NOMO-1 (cell line): ENCODE results near the gene PDZD2.

ENCODE experiments used
- DNase-seq, 2 experiments: peaks; one replicate each; lab custom pipeline; 2025; ENCODE audit not compliant: unreplicated experiment in 2 of 2; lab: John Stamatoyannopoulos, UW

The PDZD2 gene

DNA sequence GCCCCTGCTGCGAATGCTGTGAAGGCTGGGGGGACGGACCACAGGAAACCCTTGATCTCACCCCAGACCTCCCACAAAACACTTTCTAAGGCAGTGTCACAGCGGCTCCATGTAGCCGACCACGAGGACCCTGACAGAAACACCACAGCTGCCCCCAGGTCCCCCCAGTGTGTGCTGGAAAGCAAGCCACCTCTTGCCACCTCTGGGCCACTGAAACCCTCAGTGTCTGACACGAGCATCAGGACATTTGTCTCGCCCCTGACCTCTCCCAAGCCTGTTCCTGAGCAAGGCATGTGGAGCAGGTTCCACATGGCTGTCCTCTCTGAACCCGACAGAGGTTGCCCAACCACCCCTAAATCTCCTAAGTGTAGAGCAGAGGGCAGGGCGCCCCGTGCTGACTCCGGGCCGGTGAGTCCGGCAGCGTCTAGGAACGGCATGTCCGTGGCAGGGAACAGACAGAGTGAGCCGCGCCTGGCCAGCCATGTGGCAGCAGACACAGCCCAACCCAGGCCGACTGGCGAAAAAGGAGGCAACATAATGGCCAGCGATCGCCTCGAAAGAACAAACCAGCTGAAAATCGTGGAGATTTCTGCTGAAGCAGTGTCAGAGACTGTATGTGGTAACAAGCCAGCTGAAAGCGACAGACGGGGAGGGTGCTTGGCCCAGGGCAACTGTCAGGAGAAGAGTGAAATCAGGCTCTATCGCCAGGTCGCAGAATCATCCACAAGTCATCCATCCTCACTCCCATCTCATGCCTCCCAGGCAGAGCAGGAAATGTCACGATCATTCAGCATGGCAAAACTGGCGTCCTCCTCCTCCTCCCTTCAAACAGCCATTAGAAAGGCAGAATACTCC is 450.4 kb downstream of the PDZD2 start:
- no peak for DNase-seq

DNA sequence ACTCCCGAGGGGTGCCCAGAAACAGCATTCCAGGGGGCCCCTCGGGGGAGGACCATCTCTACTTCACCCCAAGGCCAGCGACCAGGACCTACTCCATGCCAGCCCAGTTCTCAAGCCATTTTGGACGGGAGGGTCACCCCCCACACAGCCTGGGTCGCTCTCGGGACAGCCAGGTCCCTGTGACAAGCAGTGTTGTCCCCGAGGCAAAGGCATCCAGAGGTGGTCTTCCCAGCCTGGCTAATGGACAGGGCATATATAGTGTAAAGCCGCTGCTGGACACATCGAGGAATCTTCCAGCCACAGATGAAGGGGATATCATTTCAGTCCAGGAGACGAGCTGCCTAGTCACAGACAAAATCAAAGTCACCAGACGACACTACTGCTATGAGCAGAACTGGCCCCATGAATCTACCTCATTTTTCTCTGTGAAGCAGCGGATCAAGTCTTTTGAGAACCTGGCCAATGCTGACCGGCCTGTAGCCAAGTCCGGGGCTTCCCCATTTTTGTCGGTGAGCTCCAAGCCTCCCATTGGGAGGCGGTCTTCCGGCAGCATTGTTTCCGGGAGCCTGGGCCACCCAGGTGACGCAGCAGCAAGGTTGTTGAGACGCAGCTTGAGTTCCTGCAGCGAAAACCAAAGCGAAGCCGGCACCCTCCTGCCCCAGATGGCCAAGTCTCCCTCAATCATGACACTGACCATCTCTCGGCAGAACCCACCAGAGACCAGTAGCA is 451.3 kb downstream of the PDZD2 start:
- no peak for DNase-seq

DNA sequence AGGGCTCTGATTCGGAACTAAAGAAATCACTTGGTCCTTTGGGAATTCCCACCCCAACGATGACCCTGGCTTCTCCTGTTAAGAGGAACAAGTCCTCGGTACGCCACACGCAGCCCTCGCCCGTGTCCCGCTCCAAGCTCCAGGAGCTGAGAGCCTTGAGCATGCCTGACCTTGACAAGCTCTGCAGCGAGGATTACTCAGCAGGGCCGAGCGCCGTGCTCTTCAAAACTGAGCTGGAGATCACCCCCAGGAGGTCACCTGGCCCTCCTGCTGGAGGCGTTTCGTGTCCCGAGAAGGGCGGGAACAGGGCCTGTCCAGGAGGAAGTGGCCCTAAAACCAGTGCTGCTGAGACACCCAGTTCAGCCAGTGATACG is 451.8 kb downstream of the PDZD2 start:
- no peak for DNase-seq

DNA sequence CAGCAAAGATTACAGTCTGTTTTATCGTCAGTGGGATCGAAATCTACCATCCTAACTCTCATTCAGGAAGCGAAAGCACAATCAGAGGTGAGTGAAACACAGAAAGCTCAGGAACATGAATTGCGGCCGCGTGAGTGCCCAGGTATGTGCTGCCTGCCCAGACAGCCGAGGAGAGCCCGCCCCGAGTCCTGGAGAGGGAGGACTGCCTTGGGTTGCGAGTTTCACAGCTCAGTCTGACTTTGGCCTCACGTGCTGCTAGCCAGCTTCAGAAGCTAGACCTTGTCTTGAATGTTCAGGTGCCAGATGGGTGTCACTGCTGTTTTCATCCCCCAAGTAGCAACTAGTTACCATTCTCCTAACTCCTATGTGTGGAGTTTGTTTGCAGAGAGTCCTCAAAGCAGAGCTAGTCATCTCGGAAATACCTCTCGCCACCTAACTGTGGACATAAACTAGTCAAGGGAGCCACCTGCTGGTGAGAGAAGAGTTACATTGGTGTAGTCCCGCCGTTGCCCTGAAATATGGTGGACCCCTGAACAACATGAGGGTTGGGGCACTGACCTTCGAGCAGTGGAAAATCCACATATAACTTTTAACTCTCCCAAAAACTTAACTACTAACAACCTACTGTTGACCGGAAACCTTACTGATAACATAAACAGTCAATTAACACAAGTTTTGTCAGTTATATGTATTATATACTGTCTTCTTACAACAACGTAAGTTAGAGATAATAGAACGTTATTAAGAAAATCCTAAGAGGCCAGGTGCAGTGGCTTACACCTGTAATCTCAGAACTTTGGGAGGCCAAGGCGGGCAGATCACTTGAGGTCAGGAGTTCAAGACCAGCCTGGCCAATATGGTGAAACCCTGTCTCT is 454.2 kb downstream of the PDZD2 start:
- DNase-seq, result peak; percentile 44 to 86

DNA sequence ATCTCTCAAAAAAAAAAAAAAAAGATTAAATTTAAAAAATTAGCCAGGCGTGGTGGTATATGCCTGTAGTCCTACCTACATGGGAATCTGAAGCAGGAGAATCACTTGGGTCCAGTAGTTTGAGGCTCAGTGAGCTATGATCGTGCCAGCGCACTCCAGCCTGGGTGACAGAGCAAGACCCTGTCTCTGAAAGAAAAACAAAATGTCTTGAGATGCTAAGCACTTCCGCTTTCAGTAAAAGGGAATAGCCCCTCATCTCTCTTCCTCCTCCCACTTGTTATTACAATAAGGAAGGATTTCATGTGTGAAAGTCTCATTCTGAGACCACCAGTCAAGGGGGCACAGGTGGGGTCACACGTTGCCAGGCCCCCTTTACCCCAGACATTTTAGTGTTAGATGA is 455.8 kb downstream of the PDZD2 start:
- DNase-seq, result no peak

DNA sequence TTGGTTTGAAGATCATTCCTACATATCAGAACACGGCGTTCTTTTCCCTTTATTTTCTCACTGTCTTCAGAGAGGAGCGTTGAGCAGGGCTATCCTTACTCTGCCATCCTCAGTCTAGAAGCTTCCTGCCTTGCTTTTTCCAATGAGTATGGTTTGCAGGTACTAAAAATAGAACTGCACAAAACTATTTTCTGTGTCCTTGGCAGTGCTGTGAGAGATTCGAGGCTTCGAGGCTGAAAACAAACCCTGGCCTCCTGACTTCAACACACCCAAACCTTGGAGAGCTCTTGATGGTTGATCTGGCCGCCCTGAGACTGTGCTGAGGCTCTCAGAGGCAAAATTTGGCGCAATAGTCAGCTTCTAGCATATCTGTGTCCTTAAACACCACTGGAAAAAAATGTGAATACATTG is 456.3 kb downstream of the PDZD2 start:
- DNase-seq, result no peak

DNA sequence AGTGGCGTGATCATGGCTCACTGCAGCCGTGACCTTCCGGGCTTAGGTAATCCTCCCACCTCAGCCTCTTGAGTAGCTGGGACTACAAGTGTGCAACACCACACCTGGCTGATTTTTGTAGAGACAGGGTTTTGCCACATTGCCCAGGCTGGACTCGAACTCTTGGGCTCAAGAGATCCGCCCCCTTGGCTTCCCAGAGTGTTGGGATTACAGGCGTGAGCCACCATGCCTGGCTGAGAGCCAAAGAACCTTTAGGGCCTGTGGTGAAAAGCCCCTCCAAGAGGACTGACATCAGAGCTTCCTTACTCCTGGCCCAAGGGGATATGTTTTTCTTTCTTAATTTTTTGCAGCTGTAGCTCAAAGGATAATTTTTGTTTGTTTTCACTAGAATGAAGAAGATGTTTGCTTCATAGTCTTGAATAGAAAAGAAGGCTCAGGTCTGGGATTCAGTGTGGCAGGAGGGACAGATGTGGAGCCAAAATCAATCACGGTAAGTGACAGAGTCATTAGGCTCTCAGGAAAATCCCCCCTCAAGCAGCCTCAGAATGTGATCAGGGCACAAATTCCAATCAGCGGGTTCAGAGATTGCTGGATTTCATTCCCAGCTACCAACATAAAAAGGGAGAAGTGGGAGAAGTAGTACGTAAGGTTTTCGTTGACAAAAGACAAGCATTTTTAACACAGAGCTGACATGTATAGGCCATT is 458.1 kb downstream of the PDZD2 start:
- no peak for DNase-seq

DNA sequence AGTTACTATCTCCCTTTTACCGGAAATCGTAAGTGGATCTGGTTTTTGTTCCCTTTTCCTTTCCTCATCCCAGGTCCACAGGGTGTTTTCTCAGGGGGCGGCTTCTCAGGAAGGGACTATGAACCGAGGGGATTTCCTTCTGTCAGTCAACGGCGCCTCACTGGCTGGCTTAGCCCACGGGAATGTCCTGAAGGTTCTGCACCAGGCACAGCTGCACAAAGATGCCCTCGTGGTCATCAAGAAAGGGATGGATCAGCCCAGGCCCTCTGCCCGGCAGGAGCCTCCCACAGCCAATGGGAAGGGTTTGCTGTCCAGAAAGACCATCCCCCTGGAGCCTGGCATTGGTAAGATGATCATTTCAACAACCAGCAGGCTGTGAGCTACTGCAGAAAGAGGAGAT is 459.4 kb downstream of the PDZD2 start:
- no peak for DNase-seq

DNA sequence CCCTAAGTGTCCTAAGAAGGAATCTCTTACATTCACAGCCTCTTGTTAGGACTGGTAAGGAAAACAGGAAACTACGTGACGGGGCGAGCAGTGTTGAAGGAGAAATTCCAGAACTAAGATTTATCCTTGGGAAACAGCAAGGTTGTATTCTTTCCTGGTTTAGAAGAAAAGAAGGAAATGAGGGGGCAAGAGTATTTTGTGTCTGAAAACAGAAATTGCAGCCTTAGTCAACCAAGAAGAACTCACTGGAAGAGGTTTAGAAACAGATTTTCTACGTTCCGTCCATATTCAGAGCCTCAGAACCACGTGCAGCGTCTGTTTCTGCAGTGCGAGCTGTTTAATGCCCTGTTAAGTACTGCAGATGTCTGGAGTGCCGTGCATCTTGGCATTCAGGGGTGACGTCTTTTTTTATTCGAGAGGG is 460.0 kb downstream of the PDZD2 start:
- no peak for DNase-seq

DNA sequence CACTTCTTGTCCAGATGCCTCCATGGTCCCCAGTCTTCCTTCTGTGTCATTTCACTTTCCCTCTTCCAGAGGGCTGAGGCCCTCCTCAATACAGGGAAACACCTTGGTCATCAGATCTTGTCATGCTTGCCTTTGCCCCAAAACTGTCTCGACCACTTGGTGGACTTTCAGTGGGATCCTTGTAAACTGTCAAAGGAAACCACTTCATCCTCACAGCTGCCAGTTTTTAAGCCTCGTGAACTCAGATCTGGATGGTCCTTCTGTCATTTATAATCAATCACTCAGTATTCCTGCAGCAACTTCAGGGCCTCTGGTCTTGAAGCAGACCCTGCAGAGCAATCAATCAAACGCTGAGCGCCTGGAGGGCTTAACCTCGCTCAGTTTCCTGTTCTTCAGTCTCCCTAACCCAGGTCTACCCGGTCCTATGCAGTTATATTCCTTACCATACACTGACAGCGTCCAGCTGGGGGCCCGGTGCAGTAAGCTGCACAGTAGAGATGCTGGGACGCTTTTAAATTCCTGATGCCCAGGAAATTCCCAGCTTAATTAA is 460.6 kb downstream of the PDZD2 start:
- no peak for DNase-seq

DNA sequence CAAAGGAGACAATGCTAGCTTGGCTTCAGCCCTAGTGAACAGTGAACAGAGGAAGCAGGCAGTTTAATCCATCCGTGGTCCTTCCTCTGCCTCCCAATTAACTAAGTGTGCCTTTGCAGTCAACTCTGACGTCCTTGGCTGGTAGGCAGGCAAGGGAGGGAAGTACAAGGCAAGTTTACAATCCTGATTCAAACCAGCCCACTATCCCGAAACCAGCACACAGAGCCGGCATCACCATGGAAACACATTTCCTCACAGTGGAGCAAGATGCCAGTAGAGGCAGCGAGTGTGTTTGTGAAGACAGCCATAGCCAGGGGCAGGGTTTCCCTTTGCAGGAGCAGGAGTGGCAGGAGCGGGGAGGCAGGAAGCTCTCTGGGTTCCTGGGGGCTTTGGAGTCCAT is 461.3 kb downstream of the PDZD2 start:
- no peak for DNase-seq

DNA sequence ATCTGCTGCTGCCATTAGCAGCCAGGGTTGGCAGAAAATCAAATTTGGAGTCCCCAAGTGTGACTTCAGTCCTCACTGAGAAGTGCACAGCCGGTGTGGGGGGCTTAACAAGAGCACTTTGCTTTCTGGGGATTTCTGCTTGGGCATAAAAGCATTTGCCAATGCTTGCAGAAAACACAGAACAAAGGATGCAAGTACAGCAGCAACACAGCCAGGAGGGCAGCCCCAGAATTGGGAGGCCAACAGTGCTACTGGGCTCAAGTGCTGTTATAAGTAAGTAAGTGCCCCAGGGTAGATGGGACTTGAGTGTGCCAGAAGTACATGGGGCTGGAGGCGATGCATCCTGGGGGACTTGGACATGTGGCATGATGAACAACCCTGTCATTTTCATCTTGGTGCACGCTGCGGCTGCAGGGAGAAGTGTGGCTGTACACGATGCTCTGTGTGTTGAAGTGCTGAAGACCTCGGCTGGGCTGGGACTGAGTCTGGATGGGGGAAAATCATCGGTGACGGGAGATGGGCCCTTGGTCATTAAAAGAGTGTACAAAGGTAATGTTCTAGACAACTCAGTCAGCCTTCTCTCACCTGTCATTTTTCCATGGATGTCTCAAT is 461.9 kb downstream of the PDZD2 start:
- no peak for DNase-seq

DNA sequence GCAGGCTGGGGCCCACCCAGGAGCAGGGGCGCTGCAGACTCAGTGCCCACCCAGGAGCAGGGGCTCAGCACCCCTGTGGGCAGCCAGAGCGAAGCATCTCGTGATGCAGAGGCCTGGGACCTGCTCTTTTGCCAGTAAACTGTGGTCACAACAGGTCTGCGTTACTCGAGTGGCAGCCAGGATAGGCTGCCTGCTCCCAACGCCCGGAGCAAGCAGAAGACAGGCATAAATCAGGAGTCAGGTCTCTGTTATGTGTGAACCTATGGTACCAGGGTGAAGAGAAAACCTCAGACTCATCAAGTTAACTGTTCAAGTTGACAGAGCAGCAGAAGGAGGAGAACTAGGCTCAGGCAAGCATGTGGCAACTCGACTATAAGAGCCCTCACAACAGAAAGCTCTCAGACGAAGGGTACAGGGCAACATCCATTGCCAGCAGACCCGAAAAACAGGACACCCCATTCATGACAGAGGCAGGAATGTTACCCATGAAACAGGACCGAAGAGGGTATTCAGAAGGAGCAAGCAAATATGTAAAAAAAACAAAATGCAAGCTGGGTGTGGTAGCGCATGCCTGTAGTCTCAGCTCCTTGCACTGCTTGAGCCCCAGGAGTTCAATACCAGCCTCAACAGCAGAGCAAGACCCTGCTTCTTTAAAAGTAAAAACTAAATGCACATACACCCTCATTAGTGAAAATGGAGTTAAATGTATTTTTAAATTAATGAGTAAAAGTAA is 463.5 kb downstream of the PDZD2 start:
- no peak for DNase-seq

DNA sequence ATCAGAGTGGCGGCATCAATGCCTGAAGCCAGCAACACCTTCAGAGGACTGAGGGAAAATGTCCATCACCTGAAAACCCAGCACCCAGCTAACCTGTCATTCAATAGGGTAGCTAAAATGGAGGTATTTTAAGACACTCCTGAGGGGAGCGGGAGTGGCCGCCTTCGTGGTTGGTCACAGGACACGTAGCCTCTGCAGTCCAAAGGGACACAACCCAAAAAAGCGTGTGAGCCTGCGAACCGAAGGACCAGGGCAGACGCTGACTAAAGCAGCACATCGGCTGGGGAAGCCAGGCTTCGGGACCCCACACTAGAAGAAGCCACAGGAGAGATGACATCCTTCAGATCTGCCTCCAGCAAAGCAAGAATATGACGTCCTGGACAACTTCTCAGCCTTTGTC is 464.6 kb downstream of the PDZD2 start:
- no peak for DNase-seq

DNA sequence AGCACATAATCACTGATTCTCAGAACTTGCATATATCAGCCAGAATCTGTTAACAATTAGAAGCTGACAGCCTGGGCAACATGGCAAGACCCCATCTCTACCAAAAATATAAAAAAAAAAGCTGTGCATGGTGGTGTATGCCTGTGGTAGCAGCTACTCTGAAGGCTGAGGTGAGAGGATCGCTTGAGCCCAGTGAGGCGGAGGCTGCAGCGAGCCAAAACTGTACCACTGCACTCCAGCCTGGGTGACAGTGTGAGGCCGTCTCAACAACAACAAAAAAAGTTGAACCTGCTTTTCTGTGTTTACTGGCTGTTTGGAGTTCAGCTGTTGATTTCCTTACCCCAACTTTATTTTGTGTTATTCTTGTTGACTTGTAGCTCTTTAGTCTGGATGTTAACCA is 468.4 kb downstream of the PDZD2 start:
- DNase-seq, result no peak

DNA sequence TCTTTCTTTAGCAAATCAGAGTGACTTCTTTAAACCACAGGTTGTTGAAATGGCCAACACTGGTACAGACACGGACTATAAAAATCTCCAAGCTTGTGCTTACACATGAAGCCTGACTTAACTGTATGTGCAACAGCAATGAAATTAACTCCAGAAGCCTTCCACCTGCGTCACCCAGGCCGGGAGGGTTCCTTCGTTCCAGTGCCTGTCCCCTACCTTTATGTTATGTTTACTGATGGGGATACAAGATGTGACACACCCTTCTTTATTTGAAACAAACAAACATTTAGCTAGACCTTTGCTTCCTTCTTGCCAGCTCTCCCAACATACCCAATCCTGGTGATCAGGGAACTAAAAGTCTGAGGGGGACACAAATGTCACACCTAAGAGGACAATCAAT is 469.2 kb downstream of the PDZD2 start:
- DNase-seq, result no peak

DNA sequence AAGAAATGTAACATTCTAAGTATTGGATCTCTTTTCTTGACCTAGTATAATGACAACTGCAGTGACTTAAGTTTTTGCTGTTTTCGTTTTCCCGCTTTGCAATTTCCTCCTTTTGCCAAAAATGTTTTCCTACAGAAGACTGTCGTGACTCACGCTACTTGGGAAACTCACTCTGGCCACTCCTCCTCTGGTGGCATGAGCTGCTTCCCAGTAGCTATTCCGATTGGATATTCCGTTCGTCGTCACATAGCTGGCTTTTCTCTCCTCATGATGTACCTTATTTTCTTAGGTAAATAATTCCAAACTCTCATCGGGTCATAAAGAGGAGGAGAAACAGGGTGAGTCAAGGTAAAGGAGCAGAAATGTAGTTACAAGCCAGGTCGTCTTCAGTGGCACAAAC is 470.3 kb downstream of the PDZD2 start:
- no peak for DNase-seq

DNA sequence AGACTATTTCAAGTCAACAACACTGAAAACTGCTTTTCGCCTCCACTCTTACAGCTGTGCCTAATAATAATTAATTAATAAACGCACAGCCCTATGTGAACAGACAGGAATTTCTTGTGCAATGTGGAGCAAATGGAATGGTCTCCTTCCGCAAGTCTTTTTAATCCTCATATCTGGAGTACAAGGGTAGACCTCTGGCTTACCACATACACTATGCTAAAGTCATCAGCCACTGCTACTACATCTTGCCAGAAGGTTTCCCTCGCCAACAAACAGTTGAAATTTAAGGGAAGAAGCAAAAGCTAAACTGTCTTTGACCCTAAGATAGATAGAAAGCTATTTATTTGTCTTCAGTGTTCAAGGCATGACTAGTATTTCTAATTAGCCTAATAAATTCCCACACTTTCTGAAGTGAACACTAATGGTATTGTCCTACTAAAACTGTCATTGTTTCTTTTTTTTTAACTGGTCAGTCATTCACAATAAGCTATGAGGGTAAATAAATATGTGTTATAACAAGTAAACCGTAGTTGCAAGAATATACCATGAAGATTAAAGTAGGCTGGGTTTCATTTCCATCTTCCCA is 471.3 kb downstream of the PDZD2 start:
- DNase-seq, result no peak

DNA sequence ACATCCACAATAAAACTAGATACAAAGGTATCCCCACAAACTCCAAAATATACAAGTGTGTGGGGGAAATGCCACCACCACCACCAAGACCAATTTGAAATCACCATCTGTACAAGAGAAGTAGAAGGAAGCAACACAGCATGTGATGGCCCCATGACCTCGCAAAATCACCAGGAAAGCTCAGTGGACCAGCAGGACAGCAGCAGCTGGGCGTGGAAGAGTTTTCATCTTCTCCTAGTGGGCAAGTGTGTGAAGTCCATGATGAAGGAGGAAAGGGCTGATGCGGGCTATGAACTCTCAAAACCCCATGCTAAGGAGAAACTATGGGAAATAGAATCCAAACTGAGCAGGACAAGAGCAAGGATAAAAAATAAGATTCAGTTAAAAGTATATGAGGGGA is 477.1 kb downstream of the PDZD2 start:
- DNase-seq, result no peak
